Stimulated activated CD8-positive, alpha-beta memory T cell treated with anti-CD3 and anti-CD28 coated beads, Interleukin-7, amount 100 ng/mL, for 4 hours (primary cell): ENCODE results near the gene SLCO1C1.

Experiments used
- DNase-seq, 2 donors: peaks; one replicate each; pipeline ENCODE4 v3.0.0-alpha.2; 2020; ENCODE audit warnings: low read depth in 2 of 2

SLCO1C1 gene

GRCh38 chr12:20798554-20798953 is 103.4 kb downstream of the SLCO1C1 start:
- DNase-seq, result no peak

GRCh38 chr12:20800160-20800559 is 105.0 kb downstream of the SLCO1C1 start:
- no peak for DNase-seq

- no peak for DNase-seq
Measured at GRCh38 chr12:20801035-20801434, 105.9 kb downstream of the SLCO1C1 start.
